Measurements from ENCODE around the gene BGLAP. TPM values are rescaled to one million over a fixed set of nuclear protein-coding genes. Genes with fewer than 3 reads are reported as not detected.

BGLAP gene
- total RNA-seq, 4 donors from 2014 or later = 0.36 to 3.4 (median 0.69) TPM; not detected in 1

DNA sequence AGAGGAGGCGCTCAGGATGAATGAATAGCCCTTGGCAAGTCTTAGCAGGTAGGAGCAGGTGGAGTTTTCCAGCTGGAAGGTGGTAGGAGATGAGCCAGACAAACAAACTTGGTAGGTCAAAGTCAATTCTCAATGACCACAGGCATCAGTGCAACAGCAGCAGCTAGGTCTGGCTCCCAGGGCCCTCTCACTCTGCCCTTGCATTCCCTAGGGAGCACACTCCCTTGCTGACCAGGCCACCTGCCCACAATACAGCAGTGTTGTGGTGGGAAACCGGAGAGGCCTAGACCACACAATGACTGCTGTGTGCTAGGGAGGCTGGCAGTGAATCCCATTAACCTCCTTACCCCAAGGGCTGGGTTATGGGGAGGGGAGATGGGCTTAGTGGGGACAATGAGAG is 18.9 kb downstream of the BGLAP start:
- TF ChIP-seq POLR2A (IDR thresholded peaks at IDR 0.05) = no peak
- TF ChIP-seq CTCF (IDR thresholded peaks at IDR 0.05) = no peak
- 76 to 93% methylated on average over 2 of the region's 2 CpGs for WGBS, 2 donors
- no peak for DNase-seq (ENCODE audit: low spot score in 2 of 2)
- H3K4me3 ChIP-seq (ENCODE audit: low read depth, poor library complexity, severe bottlenecking) = no peak overlapping the region
- intact Hi-C loops (cut with DNase I; ENCODE audit: low total_unique reads) = no loop called here

DNA sequence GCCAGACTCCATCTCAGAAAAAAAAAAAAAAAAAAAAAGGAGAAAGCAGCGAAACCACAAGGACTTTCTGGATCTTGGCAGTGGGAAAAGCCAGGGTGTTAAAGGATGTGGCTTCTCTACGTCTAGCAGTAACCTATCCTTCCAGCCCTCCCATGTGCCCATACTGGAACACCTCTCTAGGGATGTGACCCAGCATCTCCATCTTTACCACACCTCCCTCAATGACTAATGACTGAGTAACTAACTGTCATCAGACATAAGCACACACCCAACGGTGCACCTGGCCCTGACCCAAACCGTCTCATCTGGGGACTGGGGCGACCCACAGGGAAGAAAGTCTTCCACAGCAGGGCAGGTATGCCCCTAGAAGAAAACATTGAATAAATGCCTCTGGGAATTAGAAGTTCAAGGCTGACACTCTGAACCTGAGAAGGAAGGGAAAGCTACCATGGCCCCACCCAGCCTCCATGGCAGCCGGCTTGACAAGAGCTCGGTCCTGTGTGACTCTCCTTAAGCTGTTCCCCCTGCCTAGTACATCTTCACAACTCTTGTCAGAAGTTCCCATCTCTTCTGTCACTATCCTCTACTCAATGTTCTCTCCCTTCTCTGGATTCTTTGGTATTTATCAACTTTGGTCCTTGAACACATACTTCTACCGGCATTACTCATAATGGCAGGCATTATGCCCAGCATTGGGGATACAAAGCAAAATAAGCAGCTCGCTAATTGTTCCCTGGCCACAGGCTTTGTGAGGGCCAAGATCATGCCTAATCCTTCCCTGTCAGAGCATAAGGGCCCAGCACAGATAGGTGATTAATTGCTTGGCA is 20.7 kb downstream of the BGLAP start:
- intact Hi-C loops (cut with DNase I; ENCODE audit: low total_unique reads) = no loop called here
- WGBS, 2 donors = 46 to 55% methylated on average over 9 of the region's 9 CpGs
- TF ChIP-seq POLR2A (IDR thresholded peaks at IDR 0.05) (no peak), CTCF (IDR thresholded peaks at IDR 0.05) (no peak)
- no peak for DNase-seq (ENCODE audit: low spot score in 2 of 2)
- no peak overlapping the region for H3K4me3 ChIP-seq (ENCODE audit: low read depth, poor library complexity, severe bottlenecking)

- TF ChIP-seq POLR2A (IDR thresholded peaks at IDR 0.05) = no peak
- TF ChIP-seq CTCF (IDR thresholded peaks at IDR 0.05) = no peak
Observed at GRCh38 chr1:156263288-156263655, 21.3 kb downstream of the BGLAP start.

GRCh38 chr1:156266051-156266450 is 24.1 kb downstream of the BGLAP start:
- 86 to 87% methylated on average over 13 of the region's 13 CpGs for WGBS, 2 donors
- TF ChIP-seq POLR2A (IDR thresholded peaks at IDR 0.05) = no peak
- TF ChIP-seq CTCF (IDR thresholded peaks at IDR 0.05) = no peak
- H3K4me3 ChIP-seq (ENCODE audit: low read depth, poor library complexity, severe bottlenecking) = no peak overlapping the region
- DNase-seq (ENCODE audit: low spot score in 2 of 2) = no peak
- intact Hi-C loops (cut with DNase I; ENCODE audit: low total_unique reads) = no loop called here

More at GRCh38 chr1:156263288-156263655, 21.3 kb downstream of the BGLAP start:
- DNase-seq (ENCODE audit: low spot score in 2 of 2) = no peak
- 87 to 97% methylated on average over 9 of the region's 9 CpGs for WGBS, 2 donors
- no peak overlapping the region for H3K4me3 ChIP-seq (ENCODE audit: low read depth, poor library complexity, severe bottlenecking)
- intact Hi-C loops (cut with DNase I; ENCODE audit: low total_unique reads) = no loop called here

DNA sequence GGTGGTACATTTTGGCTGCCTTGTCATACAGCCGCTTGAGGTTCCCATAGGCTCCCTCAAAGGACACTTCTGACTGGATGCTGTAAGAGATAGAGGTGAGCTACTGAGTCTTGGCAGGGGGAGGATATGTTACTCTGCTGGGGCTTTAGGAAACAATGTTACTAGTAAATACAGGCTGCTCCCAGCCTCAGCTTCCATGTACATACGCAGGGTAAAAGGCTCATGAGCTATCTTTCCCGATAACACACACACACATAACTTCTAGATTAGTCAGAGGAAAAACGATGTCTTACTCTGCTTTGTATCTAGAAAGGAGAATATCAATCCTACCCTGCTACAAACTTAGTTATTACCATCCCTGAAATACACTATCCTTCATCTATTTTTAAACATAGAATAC is 26.4 kb downstream of the BGLAP start:
- DNase-seq (ENCODE audit: low spot score in 2 of 2) = no peak
- TF ChIP-seq POLR2A (IDR thresholded peaks at IDR 0.05) (no peak), CTCF (IDR thresholded peaks at IDR 0.05) (no peak)
- no peak overlapping the region for H3K4me3 ChIP-seq (ENCODE audit: low read depth, poor library complexity, severe bottlenecking)
- WGBS, 2 donors = 86 to 91% methylated on average over 4 of the region's 4 CpGs
- intact Hi-C loops (cut with DNase I; ENCODE audit: low total_unique reads) = no loop called here

DNA sequence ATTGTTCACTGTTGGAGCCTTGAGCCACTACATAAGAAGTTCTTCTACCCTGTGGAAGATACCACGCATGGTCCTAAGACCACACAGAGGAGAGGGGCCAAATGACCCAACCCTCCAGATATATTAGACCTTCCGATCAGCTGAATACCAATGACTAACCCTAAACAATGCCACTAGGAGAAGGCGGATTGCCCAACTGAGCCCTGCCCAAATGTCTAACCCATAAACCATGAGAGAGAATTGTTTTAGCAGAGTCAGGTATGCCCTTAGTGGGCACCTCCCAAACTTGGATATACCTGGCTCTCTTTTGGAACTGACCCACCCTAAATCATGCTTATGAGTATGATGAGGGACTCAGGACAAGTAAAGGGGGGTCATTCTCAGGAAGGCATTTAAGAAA is 28.3 kb downstream of the BGLAP start:
- TF ChIP-seq CTCF (IDR thresholded peaks at IDR 0.05) (no peak), POLR2A (IDR thresholded peaks at IDR 0.05) (no peak)
- DNase-seq (ENCODE audit: low spot score in 2 of 2) = no peak
- WGBS, 2 donors = 87 to 88% methylated on average over 3 of the region's 3 CpGs
- H3K4me3 ChIP-seq (ENCODE audit: low read depth, poor library complexity, severe bottlenecking) = no peak overlapping the region
- intact Hi-C loops (cut with DNase I; ENCODE audit: low total_unique reads) = no loop called here
